ENCODE data around the gene STON2. TPM values are rescaled to one million over a fixed set of nuclear protein-coding genes. Genes with fewer than 3 reads are reported as not detected.

STON2 gene
- total and polyA plus RNA-seq, 2 of the 8 experiments (the other 6 are each of a cell fraction or from before 2014, with no cell fraction given) = 8.9 to 50.0 TPM

- DNase-seq (ENCODE audit: low read depth in 1 of 2, low spot score in 2 of 2) (no peak), FAIRE-seq (no peak)
- Histone ChIP-seq H3K27me3 (replicated peaks in 1 of 4; ENCODE audit: control insufficient read depth in 3 of 4, extremely low read depth in 1 of 4, insufficient read depth in 3 of 4, low read length in 3 of 4) (peaks cover 0 to 3% (median 0%) of the 10 kb centered on the region in 4 experiments; a peak in 1 of 7 replicates), H3K79me1 (ENCODE audit: low read depth, low read length) (no peaks in the 10 kb centered on the region), H3K18ac (ENCODE audit: extremely low read depth, low read length) (no peak overlapping the region), H3K23ac (ENCODE audit: insufficient read length) (no peak overlapping the region), H3K9ac (replicated peaks in 1 of 4; ENCODE audit: extremely low read depth in 1 of 4, low read depth in 3 of 4, low read length in 3 of 4) (no peak overlapping the region), H2BK12ac (ENCODE audit: low read depth, low read length) (no peak overlapping the region), H2BK20ac (ENCODE audit: low read length) (no peak overlapping the region), H3K27ac (ENCODE audit: low read depth, low read length) (no peak overlapping the region), H3K79me2 (ENCODE audit: control insufficient read depth in 1 of 2, insufficient read depth in 2 of 2, low read length in 2 of 2) (0 out of 4 replicates have a peak, but pooled peaks cover 0 to 7% of the 10 kb centered on the region in 2 experiments), H4K20me1 (replicated peaks in 1 of 2; ENCODE audit: control insufficient read depth in 1 of 2, insufficient read depth in 2 of 2, low read length in 2 of 2) (no peaks in the 10 kb centered on the region), H2AK5ac (ENCODE audit: low read depth, low read length) (no peak overlapping the region), H3K36me3 (ENCODE audit: control insufficient read depth in 2 of 4, insufficient read depth in 4 of 4, low read length in 3 of 4) (no peaks in the 10 kb centered on the region), H2AFZ (ENCODE audit: low read length) (no peak overlapping the region), H3K4ac (replicated peaks; ENCODE audit: insufficient read length, low read depth, low read length) (no peak overlapping the region), H2BK15ac (ENCODE audit: low read length) (no peak overlapping the region), H3K14ac (ENCODE audit: insufficient read length) (no peak overlapping the region), H2BK120ac (replicated peaks; ENCODE audit: low read depth, low read length) (no peak overlapping the region), H2BK5ac (ENCODE audit: low read depth, low read length) (no peak overlapping the region), H3K23me2 (ENCODE audit: low read depth, low read length) (no peaks in the 10 kb centered on the region; the same call in 1 of the 2 replicates), H3K4me2 (ENCODE audit: insufficient read depth in 1 of 2, low read depth in 2 of 2, low read length in 2 of 2) (no peak overlapping the region), H4K91ac (replicated peaks; ENCODE audit: insufficient read length, low read length) (no peak overlapping the region), H3K4me3 (ENCODE audit: extremely low read depth in 1 of 4, insufficient read depth in 2 of 4, low read depth in 3 of 4, low read length in 4 of 4) (no peak overlapping the region), H3K4me1 (replicated peaks in 1 of 4; ENCODE audit: control insufficient read depth in 3 of 4, insufficient read depth in 4 of 4, low read length in 3 of 4) (peaks cover 0 to 4% (median 2%) of the 10 kb centered on the region in 4 experiments; a peak in 3 of 7 replicates), H3K9me3 (ENCODE audit: insufficient read depth in 2 of 2, low read depth in 1 of 2, low read length in 1 of 2) (no peaks in the 10 kb centered on the region), H4K8ac (ENCODE audit: extremely low read depth, insufficient read depth, low read length) (no peak overlapping the region), H4K5ac (ENCODE audit: insufficient read length, low read depth, low read length) (no peak overlapping the region), H3K56ac (replicated peaks; ENCODE audit: insufficient read length, low read depth, low read length) (no peak overlapping the region)
- 100% methylated on average over 1 of the region's 1 CpG; no CpG with 5 or more reads in 1 of the 2 experiments for WGBS, 2 experiments (ENCODE audit: extremely low coverage in 1 of 2, insufficient coverage in 1 of 2, insufficient read length in 1 of 2, insufficient replicate concordance in 2 of 2, low coverage in 1 of 2, low lambda C conversion rate in 2 of 2, missing lambda C conversion rate in 1 of 2)
- POLR2A ChIA-PET (ENCODE audit: partially characterized antibody) = interaction anchor here (0.8 kb wide), 1 partner anchor 136 kb away, joined by 3 read pairs; no protein-coding TSS in a partner anchor
- TF ChIP-seq RFX5 (IDR thresholded peaks at IDR 0.05; ENCODE audit: borderline replicate concordance, low read depth, low read length) (no peak), SP2 (IDR thresholded peaks at IDR 0.05; ENCODE audit: low read length) (no peak), NRF1 (IDR thresholded peaks at IDR 0.05; ENCODE audit: low read depth, low read length) (no peak), ASH2L (IDR thresholded peaks at IDR 0.05; ENCODE audit: low read length) (no peak), SRF (IDR thresholded peaks at IDR 0.05; ENCODE audit: low read depth, low read length) (no peak), PHF8 (conservative IDR thresholded peaks at IDR 0.05; ENCODE audit: low read depth, low read length) (no peak), SP4 (IDR thresholded peaks at IDR 0.05; ENCODE audit: low read length) (no peak), EGR1 (IDR thresholded peaks at IDR 0.05; ENCODE audit: borderline replicate concordance, low read depth, low read length) (no peak), GABPA (IDR thresholded peaks at IDR 0.05; ENCODE audit: borderline replicate concordance, insufficient read depth, low read length) (no peak), SUZ12 (IDR thresholded peaks at IDR 0.05; ENCODE audit: low read length) (no peak), SIRT6 (IDR thresholded peaks at IDR 0.05; ENCODE audit: low read length) (no peak), BRCA1 (IDR thresholded peaks at IDR 0.05; ENCODE audit: low read depth, low read length) (no peak)
- TF ChIP-seq, protein P1, sequence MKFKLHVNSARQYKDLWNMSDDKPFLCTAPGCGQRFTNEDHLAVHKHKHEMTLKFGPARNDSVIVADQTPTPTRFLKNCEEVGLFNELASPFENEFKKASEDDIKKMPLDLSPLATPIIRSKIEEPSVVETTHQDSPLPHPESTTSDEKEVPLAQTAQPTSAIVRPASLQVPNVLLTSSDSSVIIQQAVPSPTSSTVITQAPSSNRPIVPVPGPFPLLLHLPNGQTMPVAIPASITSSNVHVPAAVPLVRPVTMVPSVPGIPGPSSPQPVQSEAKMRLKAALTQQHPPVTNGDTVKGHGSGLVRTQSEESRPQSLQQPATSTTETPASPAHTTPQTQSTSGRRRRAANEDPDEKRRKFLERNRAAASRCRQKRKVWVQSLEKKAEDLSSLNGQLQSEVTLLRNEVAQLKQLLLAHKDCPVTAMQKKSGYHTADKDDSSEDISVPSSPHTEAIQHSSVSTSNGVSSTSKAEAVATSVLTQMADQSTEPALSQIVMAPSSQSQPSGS (IDR thresholded peaks at IDR 0.05; ENCODE audit: low read length) = no peak
- CTCF ChIA-PET (ENCODE audit: partially characterized antibody) = interaction anchor here (0.7 to 3.7 kb wide), 19 partner anchors 8 to 150 kb away, joined by 3 to 17 read pairs (median 5); no protein-coding TSS in a partner anchor
These were observed 98.3 kb downstream of the STON2 start for GRCh38 chr14:81301813-81302212.

Measured in H1 (cell line).